T-helper 1 cell treated with Interleukin-12 subunit alpha and Interleukin-12 subunit beta and Interleukin-4 antibody, amounts not matched to agents 30 μg/mL and 1 μg/mL, for 36 hours (primary cell): ENCODE results near the gene TCF12.
"Not testable (repeated sequence)": the region's sequence is repeated elsewhere in the genome, so short reads cannot be mapped to it uniquely, and the experiment has no call there.

ENCODE experiments used
- H3K27ac Mint-ChIP-seq: one replicate; pipeline ENCODE4 v1.8.0; 2021; ENCODE audit warnings: mild to moderate bottlenecking, mixed read lengths
- H3K27me3 Mint-ChIP-seq: one replicate; pipeline ENCODE4 v1.8.0; 2021; ENCODE audit warnings: low read depth, mixed read lengths
- H3K36me3 Mint-ChIP-seq: one replicate; pipeline ENCODE4 v1.8.0; 2021; ENCODE audit warnings: low read depth, mixed read lengths
- H3K4me1 Mint-ChIP-seq: one replicate; pipeline ENCODE4 v1.8.0; 2021; ENCODE audit warnings: low read depth, mixed read lengths
- H3K4me3 Mint-ChIP-seq: one replicate; pipeline ENCODE4 v1.8.0; 2021; ENCODE audit warnings: mild to moderate bottlenecking, moderate library complexity, mixed read lengths
- H3K9me3 Mint-ChIP-seq: one replicate; pipeline ENCODE4 v1.8.0; 2021; ENCODE audit warnings: mixed read lengths

TCF12 gene

DNA sequence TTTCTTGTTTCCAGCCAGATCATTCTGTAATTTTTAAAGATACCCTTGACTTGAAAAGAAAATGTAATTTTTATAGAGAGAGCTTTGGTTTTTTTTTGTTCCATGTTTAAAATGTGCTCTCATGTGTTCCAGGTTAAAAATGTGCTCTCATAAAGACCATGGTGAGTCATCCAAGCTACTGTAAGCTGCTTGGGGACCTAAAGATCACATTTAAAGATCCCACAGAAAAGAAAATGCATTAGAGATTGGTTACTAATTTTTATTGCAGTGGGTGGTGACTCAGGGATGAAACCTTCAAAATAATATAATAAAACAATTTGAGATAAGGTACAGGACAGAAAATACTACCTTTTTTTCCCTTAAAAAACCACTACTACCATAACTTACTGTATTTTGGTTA, 11.0 kb downstream of the TCF12 start:
- H3K27ac Mint-ChIP-seq: no peak overlapping the region
- H3K27me3 Mint-ChIP-seq: no peaks in the 10 kb centered on the region
- H3K36me3 Mint-ChIP-seq: peaks cover 33% of the 10 kb centered on the region
- no peak overlapping the region for H3K4me3 Mint-ChIP-seq
- no peaks in the 10 kb centered on the region for H3K9me3 Mint-ChIP-seq
- peaks cover 22% of the 10 kb centered on the region for H3K4me1 Mint-ChIP-seq

DNA sequence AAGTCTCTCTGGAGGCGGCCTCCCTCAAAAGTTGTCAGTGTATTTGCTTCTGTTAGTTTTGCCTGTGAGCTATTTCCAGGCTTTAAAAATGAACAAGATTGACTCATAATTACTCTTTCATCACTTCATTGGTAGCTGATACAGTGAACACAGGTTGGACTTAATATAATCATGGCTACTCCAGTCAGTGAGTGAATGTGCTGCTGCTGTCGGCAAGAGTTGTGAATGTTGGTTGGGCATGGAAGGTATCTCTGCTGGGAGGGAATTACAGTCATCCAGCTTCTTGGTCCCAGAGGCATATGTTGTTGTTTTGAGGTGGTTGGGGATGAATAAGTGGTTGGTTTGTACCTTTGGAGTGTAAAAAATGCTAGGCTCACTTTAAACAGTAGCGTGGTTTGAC, 11.5 kb downstream of the TCF12 start:
- H3K4me3 Mint-ChIP-seq: no peak overlapping the region

DNA sequence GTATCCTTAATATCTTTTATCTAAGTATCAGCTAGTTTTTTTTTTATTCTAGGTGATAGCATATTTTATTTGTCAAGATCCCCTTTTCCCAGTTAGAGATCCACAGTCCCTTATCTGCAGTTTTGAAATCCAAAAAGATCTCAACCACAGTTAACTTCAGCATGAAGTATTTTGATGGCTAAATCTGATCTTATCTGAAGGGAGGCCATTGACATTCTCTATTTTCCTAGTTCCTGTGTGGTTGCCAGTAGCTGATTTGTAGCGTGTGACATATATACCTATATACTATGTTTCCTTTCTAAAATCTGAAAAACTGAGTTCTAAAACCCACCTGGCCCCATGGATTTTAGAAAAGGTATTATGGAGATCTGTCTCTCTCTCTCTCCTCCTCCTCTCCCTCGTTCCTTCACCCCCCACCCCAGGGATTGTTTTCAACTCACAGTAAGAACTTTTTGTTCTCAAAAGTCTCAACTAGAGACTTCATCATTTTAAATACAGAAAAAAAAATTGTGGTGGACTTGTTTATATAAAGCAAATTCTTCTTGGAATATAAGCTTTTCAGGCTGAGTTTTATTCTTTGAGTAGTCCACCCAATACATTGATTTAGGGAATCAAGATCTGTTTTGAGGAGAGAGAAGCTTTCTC, 12.3 kb downstream of the TCF12 start:
- Mint-ChIP-seq H3K9me3 (no peaks in the 10 kb centered on the region), H3K27me3 (no peaks in the 10 kb centered on the region), H3K27ac (no peak overlapping the region), H3K36me3 (peaks cover 31% of the 10 kb centered on the region), H3K4me1 (peaks cover 21% of the 10 kb centered on the region), H3K4me3 (no peak overlapping the region)

More for the DNA sequence above, 11.5 kb downstream of the TCF12 start:
- no peaks in the 10 kb centered on the region for H3K27me3 Mint-ChIP-seq
- no peak overlapping the region for H3K27ac Mint-ChIP-seq
- H3K4me1 Mint-ChIP-seq: peaks cover 24% of the 10 kb centered on the region
- no peaks in the 10 kb centered on the region for H3K9me3 Mint-ChIP-seq
- peaks cover 35% of the 10 kb centered on the region for H3K36me3 Mint-ChIP-seq

DNA sequence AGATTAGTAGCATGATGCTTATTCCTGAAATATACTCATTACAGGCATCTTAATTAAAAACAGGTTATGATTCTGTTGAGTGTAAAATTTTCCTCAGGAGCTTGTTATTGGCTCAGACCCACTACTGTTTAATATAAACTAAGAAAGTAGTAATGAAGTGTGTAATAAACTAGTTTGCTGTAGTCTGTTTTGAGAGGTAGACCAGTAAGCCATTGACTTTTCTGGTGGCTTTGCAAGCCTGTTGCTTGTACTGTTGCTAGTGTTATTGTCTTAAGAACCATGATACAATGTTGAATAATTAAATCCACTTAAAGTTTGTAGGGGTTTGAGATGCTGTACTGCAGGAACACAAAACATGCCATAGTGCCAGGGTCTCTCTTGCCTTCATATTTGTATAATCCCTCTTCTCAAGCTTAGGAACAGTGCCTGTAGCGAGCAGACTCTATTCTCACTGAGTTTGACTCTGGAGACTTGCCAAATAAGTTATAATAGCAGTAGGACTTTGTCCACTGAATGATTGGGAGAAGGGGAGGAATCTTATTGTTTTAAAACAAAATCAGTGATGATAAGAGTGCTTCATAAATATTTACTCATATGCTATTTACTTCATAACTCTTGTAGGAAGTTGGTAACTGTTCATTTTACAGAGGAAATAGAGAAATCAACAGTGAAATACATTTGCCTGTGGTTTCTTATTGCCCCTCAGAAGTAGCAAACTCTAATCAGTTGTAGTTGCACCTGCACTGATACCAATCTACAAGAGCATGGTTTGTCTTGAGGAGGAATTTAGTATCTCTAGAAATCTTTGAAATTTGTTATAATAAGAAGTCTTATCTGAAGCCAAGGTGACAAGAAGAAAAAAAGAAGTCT, 13.4 kb downstream of the TCF12 start:
- H3K4me1 Mint-ChIP-seq: peaks cover 17% of the 10 kb centered on the region
- H3K27ac Mint-ChIP-seq: no peak overlapping the region
- H3K4me3 Mint-ChIP-seq: no peak overlapping the region

DNA sequence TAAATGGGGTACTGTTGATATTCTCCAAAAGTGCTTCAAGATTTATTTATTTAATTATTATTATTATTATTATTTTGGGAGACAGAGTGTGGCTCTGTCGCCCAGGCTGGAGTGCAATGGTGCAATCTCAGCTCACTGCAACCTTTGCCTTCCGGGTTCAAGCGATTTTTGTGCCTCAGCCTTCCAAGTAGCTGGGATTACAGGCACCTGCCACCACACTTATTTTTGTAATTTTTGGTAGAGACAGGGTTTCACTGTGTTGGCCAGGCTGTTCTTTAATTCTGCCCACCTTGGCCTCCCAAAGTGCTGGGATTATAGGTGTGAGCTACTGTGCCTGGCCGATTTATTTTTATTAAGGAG, 14.0 kb downstream of the TCF12 start:
- H3K27me3 Mint-ChIP-seq, H3K9me3 Mint-ChIP-seq, H3K4me3 Mint-ChIP-seq, H3K27ac Mint-ChIP-seq: not testable (repeated sequence)
- Mint-ChIP-seq H3K36me3 (peaks cover 30% of the 10 kb centered on the region), H3K4me1 (peaks cover 16% of the 10 kb centered on the region)

More for the DNA sequence above, 13.4 kb downstream of the TCF12 start:
- Mint-ChIP-seq H3K27me3 (no peaks in the 10 kb centered on the region), H3K36me3 (peaks cover 32% of the 10 kb centered on the region), H3K9me3 (no peaks in the 10 kb centered on the region)

DNA sequence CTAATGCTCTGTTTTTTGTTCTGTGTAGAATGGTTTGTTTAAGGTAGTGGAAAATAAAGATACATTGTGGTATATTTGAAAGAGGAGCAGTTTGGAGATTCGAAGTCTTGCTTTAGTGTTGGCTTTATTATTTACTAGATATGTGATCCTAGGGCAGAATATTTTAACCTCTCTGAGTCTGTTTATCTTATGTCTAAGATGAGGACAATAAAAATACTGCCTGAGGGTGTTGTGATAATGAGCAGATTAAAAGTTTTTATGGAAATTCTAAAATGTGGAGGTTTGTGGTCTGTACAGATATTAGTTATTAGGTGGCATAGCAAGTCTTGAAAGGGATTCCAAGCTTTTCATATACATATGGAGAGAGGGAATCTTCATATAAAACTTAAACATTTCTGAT, 15.0 kb downstream of the TCF12 start:
- no peak overlapping the region for H3K27ac Mint-ChIP-seq
- no peaks in the 10 kb centered on the region for H3K9me3 Mint-ChIP-seq
- no peak overlapping the region for H3K4me3 Mint-ChIP-seq
- H3K27me3 Mint-ChIP-seq: no peaks in the 10 kb centered on the region
- peaks cover 14% of the 10 kb centered on the region for H3K4me1 Mint-ChIP-seq
- peaks cover 28% of the 10 kb centered on the region for H3K36me3 Mint-ChIP-seq

DNA sequence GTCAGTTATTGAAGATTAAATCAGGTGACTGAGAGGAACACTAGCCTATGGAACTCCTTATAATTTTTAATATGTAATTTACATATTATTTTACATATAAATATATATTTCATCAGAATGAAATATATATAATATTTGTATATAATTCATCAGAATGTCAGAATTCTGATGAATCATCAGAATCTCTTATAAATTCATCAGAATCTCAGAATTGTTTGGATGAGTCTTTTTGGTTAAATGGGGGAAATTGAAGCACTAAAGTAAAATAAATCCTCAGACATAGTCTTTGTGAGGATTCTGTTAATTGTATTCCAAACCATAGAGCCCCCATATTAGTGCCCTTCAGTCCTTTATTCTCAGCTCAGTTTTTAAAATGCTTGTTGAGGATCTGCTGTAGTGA, 15.4 kb downstream of the TCF12 start:
- no peak overlapping the region for H3K4me3 Mint-ChIP-seq
- peaks cover 32% of the 10 kb centered on the region for H3K36me3 Mint-ChIP-seq
- no peaks in the 10 kb centered on the region for H3K9me3 Mint-ChIP-seq
- H3K27me3 Mint-ChIP-seq: no peaks in the 10 kb centered on the region
- H3K4me1 Mint-ChIP-seq: peaks cover 14% of the 10 kb centered on the region
- H3K27ac Mint-ChIP-seq: no peak overlapping the region

DNA sequence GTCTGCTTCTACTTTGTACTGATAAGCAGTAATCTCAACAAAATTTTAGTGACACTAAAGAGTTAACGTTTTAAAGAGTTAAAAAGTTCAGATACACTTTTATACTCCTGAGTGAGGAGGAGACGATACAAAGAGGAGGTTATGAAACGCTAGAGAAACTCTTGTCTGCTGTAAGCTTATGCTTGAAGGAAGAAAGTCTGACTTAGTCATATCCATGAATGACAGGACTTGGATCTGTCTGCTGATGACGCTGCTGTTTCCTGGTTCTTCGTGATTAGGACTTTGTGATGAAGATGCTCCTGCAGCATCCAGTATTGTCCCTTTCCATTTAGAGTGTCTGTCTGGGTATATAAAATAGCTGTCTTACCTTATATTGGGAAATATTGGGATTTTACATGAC, 15.8 kb downstream of the TCF12 start:
- H3K9me3 Mint-ChIP-seq: no peaks in the 10 kb centered on the region

DNA sequence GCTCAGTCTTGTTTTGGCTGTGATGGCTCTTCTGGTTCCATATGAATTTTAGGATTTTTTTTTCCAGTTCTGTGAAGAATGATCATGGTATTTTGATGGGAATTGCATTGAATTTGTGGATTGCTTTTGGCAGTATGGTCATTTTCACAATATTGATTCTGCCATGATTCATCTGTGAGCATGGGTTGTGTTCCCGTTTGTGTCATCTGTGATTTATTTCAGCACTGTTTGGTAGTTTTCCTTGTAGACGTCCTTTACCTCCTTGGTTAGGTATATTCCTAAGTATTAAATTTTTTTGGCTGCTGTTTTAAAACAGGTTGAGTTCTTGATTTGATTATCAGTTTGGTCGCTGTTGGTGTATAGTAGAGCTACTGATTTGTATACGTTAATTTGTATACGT, 18.5 kb downstream of the TCF12 start:
- H3K9me3 Mint-ChIP-seq: no peaks in the 10 kb centered on the region
- peaks cover 4% of the 10 kb centered on the region for H3K4me1 Mint-ChIP-seq
- H3K27me3 Mint-ChIP-seq: no peaks in the 10 kb centered on the region
- H3K27ac Mint-ChIP-seq: no peak overlapping the region
- no peak overlapping the region for H3K4me3 Mint-ChIP-seq
- peaks cover 22% of the 10 kb centered on the region for H3K36me3 Mint-ChIP-seq

More for the DNA sequence above, 15.8 kb downstream of the TCF12 start:
- H3K27me3 Mint-ChIP-seq: no peaks in the 10 kb centered on the region
- no peak overlapping the region for H3K4me3 Mint-ChIP-seq
- H3K36me3 Mint-ChIP-seq: peaks cover 34% of the 10 kb centered on the region
- peaks cover 14% of the 10 kb centered on the region for H3K4me1 Mint-ChIP-seq
- H3K27ac Mint-ChIP-seq: no peak overlapping the region

DNA sequence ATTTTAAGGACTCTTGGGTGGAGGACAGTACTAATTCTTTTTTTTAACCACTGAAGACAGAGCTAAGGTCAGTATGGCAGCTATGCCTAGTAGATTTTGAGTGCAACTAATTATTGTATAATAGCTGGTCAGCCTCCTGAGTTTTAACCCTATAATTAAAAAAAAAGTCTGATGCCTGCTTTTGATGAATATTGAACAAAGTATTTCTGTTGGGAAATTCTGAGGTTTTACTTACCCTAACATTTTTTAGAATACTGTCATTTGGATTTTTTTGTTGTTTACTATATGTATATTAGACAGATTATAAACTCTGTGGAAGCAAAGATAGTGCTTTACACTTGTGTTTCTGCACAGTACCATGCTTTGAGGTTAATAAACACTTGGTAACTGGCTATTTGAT, 20.8 kb downstream of the TCF12 start:
- Mint-ChIP-seq H3K36me3 (peaks cover 21% of the 10 kb centered on the region), H3K4me3 (no peak overlapping the region), H3K9me3 (no peaks in the 10 kb centered on the region), H3K27me3 (no peaks in the 10 kb centered on the region), H3K4me1 (peaks cover 6% of the 10 kb centered on the region), H3K27ac (no peak overlapping the region)

DNA sequence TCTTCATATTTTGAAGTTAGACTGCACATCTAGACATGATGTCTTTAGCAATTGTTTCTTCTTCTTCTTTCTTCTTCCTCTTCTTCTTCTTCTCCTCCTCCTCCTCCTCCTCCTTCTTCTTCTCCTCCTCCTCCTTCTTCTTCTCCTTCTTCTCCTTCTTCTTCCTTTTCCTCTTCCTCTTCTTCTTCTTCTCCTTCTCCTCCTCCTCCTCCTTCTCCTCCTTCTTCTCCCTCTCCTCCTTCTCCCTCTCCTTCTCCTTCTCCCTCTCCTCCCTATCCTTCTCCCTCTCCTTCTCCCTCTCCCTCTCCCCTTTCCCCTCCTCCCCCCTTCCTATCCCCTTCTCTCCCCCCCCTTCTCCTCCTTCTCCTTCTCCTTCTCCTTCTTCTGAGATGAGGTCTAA, 21.9 kb downstream of the TCF12 start:
- Mint-ChIP-seq H3K27ac (no peak overlapping the region), H3K36me3 (peaks cover 18% of the 10 kb centered on the region), H3K4me1 (peaks cover 3% of the 10 kb centered on the region), H3K4me3 (no peak overlapping the region), H3K9me3 (no peaks in the 10 kb centered on the region), H3K27me3 (no peaks in the 10 kb centered on the region)

DNA sequence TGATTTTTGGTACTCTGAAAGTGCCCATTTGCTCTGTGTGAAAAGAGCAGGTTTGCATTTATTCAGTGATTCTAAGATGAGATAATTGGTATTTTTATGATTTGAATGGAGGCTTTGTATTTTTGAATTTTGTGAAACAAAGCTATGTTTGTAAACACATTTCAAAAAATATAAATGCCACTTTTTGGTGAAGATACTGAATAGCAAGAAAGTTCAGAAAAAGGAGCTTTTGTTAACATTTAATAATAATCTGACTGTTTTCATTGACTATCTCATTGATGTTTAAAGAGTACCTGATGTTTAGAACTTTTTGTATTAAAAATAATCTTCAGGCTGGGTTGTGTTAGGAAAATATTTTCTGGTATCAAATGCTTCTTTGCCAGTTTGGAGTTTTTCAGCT, 23.7 kb downstream of the TCF12 start:
- Mint-ChIP-seq H3K4me3 (no peak overlapping the region), H3K4me1 (peaks cover 3% of the 10 kb centered on the region)

DNA sequence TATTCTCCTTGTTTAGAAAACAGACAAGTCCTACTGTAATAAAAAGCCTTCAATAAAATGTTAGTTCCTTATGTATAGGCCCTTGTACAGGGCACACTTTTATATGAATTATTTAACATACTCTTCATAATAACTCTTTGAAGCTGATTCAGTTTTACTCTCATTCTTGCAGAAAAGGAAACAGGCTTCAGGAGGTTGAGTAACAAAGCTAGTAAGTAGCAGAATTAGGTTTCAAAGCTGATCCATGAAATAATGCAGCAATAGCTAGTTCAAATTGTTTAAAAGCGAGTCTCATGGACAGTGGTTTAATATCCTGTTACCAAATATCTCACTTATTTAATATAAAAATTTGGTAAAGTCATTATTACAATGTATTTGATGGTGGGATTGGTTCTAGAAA, 25.0 kb downstream of the TCF12 start:
- peaks cover 9% of the 10 kb centered on the region for H3K9me3 Mint-ChIP-seq
- H3K27me3 Mint-ChIP-seq: no peaks in the 10 kb centered on the region
- H3K36me3 Mint-ChIP-seq: peaks cover 19% of the 10 kb centered on the region
- H3K4me3 Mint-ChIP-seq: no peak overlapping the region
- H3K27ac Mint-ChIP-seq: no peak overlapping the region
- peaks cover 3% of the 10 kb centered on the region for H3K4me1 Mint-ChIP-seq

More for the DNA sequence above, 23.7 kb downstream of the TCF12 start:
- no peak overlapping the region for H3K27ac Mint-ChIP-seq
- H3K36me3 Mint-ChIP-seq: peaks cover 18% of the 10 kb centered on the region
- H3K27me3 Mint-ChIP-seq: no peaks in the 10 kb centered on the region
- peaks cover 9% of the 10 kb centered on the region for H3K9me3 Mint-ChIP-seq

DNA sequence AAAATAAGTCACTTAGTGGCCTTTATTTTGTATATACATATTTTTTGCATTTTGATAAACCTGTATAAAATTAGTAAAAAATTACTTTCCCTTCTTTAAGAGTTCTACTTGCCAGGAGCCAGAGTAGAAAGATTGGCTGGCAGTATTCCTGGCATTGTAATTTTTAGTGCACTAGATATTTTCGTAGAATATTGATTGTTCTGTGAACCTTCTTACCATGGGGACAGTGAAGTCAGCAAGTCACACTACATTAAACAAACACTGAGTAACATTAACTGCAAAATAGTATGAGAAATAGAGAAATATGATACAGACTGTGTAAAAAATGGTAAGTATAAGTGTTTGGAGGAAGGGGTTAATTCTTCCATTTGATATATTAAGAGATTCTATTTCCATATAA, 26.0 kb downstream of the TCF12 start:
- Mint-ChIP-seq H3K4me3 (no peak overlapping the region), H3K9me3 (peaks cover 9% of the 10 kb centered on the region), H3K27ac (no peak overlapping the region), H3K4me1 (peaks cover 8% of the 10 kb centered on the region), H3K27me3 (no peaks in the 10 kb centered on the region), H3K36me3 (peaks cover 13% of the 10 kb centered on the region)

DNA sequence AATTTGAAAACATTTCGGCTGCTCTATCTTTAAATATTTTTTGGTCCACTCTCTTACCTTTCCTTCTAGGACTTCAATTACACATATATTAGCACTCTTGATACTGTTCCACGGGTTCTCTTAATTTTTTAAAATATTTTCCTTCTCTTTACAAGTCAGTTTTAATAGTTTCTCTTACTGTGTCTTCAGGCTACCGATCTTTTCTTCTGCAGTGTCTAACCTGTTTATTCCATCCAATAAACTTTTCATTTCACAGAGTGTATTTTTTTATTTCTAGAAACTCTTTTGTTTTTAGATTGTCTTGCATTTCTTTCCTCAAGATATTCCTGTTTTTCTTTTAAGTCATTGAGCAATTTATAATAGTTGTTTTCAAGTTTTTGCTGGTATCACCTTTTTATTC, 27.7 kb downstream of the TCF12 start:
- no peaks in the 10 kb centered on the region for H3K27me3 Mint-ChIP-seq
- peaks cover 15% of the 10 kb centered on the region for H3K36me3 Mint-ChIP-seq
- H3K27ac Mint-ChIP-seq: no peak overlapping the region
- H3K4me1 Mint-ChIP-seq: peaks cover 10% of the 10 kb centered on the region
- peaks cover 9% of the 10 kb centered on the region for H3K9me3 Mint-ChIP-seq
- no peak overlapping the region for H3K4me3 Mint-ChIP-seq
